T follicular helper cell (primary cell): ENCODE measurements around the gene ELP5.
"Not testable (repeated sequence)": the region's sequence is repeated elsewhere in the genome, so short reads cannot be mapped to it uniquely, and the experiment has no call there.

Source experiments
- DNase-seq: peaks from one replicate; pipeline ENCODE4 v3.0.0-alpha.2; 2020; ENCODE audit warnings: low read depth

The ELP5 gene

DNA sequence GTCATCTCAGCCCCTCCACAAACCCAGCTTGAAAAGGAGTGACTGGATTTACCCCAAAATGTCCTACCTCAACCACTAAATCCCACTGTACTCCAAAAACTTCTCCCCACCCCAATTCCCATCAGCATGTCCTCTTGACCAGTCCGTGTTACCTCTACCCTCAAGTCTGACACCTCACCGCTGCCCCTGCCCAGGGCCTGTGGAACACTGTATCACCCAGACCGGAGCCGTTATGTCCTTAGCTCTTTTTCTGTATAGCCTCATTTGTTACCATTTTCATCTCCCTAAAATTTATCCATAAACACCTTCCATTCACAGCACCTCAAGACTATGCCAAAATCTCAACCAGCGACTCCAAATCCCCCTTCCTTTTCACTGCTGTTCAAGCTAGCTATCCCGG is 15.2 kb upstream of the ELP5 start:
- no peak for DNase-seq

DNA sequence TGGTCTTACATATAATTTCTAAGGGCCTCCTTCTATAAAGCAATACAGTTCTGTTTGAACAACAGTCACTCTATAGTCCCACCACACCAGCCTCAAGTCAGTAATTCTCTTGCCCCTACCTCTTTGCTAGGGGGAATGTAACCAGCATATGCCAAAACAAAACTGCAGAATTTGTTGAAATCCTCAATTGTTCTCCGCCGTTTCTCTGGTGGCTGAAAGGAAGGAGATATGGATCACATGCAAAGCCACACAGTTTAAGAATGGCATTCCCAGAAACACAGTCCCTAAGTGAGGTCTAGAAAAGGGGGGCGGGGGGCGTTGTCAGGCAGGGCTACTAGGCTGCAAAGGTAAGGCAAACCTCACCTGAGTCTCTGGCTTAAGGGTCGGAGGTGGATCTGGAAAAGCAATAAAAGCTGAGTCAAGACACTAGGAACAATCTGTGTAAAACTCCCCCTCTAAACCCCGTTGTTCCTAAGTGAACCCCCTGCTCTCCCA is 14.7 kb upstream of the ELP5 start:
- no peak for DNase-seq

DNA sequence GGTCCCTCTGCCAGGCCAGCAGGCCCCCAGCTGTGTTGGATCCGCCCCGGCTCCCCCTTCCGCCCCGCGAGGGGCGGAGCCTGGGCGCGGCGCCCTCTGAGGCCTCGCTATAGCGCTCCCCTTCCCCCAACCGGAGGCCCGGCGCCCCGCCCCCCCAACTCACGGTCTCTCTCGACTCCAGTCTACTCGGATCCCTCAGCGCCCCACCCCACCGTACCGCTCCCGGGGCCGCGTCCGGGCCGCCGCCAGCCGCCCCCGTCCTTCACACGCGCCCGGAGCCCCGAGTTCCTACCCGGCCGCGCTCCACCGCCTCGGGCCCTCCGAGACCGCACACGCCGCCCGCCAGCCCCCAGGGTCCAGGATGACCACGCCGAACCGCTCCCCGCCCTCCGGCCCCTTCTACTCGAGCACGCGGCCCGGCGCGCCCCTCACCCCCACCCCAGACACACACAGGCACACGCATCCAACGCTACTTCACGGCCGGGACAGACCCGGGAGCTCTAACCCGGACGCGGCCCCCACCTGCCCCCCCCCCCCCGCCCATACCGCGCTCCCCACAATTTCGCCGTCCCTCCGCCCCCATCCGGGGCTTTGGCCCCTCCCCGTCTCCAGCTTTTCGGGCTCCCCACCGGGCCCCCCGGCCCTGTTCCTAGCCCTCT is 14.1 kb upstream of the ELP5 start:
- DNase-seq, result peak; percentile 66

DNA sequence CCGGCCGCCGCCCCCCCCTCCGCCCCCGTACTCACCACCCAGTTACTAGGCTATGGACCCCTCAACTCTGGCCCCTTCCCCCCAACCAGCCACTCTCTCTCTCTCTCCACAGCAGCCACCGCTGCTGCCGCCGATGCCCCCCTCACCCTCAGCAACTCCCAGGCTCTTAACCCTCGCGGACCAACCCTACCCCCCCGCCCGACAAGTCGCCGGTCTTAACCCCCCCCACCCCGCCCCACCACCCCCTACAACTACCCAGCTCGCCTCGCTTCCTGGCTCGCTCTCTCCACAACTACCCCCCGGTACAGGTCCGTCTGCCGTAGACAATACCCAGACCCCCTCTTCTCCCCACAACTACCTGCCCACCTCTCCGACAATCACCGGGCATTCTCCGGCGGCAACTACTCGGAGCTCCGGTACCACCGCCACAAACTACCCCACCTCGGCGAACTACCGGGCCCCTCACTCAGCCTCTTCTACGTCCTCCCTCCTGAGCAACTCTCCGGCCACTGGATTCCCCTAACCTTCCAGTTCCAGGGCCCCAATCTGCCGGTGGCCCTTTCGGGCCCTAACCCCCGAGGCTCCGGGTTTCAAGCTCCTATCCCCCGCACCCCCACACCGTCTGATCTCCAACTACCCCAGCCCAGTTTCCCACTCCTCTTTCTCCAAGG is 13.5 kb upstream of the ELP5 start:
- no peak for DNase-seq

DNA sequence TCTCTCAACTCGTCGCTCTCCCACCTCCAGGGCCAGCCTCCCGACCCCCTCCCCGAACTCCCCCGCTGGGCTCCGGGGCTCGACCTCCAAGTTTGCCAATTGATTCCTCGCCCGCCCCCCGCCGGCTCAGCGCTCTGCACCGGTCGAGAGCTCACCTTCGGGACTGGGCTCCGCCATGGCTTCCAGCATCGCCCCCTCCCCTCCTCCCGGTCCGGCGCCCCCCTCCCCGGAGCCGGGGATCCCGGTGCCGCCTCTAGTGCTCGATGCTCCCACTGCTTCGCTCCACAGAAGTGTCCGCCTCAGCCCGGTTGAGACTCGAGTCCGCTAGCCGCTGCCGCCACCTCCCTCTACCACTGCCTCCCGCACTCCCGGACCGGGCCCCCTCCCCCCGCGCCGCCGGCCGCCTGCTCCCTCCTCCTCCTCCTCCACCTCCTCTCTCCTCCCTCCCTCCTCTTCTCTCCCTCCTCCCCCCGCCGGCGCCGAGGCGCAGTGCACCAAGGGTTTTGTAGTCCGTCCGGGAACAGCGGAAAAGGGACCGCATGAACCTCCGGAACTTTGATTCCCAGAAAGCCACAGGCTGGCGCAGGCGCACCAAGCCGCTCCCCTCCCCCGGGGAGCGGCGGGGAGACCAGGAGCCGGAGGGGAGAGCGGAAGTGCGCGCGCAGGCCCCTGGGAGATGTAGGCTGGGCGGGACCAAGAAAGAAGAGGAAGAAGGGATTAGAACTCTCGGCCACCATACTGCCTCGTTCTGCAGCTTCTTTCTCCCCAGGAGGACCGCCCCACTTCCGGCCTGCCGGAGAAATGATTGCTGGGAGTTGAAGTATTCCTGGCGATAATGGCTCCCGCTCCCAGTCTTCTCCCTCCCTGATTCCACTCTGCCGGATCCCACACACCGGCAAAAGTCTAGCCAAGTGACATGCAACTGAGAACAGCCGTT is 12.7 kb upstream of the ELP5 start, which contains the start of gene PHF23:
Gene PHF23, minus strand, starts transcription at position 367 of the 937 bp plus-strand sequence. Its CDS starts 178 bp downstream, at position 189.
- DNase-seq, result peak; percentile 93

DNA sequence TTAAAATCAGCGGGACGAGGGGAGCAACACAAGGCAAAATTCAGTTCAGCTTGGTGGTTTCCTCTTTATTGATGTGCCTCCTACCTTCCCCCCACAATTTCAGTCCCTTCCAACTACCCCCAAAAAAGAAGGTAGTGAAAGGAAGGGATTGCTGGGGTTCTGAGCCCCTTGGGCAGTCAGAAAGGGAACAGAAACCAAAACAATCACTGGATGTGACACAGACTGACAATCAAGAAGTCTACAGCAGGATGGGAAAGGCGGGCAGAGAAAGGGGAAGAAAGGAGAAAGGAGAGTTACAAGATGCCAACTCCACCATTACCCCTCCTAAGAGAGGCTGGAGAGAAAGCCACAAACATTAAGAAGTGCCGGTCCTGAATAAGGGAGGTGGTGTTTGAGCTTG is 11.6 kb upstream of the ELP5 start:
- no peak for DNase-seq

- no peak for DNase-seq
These were observed 10.8 kb upstream of the ELP5 start for GRCh38 chr17:7241090-7241733.

DNA sequence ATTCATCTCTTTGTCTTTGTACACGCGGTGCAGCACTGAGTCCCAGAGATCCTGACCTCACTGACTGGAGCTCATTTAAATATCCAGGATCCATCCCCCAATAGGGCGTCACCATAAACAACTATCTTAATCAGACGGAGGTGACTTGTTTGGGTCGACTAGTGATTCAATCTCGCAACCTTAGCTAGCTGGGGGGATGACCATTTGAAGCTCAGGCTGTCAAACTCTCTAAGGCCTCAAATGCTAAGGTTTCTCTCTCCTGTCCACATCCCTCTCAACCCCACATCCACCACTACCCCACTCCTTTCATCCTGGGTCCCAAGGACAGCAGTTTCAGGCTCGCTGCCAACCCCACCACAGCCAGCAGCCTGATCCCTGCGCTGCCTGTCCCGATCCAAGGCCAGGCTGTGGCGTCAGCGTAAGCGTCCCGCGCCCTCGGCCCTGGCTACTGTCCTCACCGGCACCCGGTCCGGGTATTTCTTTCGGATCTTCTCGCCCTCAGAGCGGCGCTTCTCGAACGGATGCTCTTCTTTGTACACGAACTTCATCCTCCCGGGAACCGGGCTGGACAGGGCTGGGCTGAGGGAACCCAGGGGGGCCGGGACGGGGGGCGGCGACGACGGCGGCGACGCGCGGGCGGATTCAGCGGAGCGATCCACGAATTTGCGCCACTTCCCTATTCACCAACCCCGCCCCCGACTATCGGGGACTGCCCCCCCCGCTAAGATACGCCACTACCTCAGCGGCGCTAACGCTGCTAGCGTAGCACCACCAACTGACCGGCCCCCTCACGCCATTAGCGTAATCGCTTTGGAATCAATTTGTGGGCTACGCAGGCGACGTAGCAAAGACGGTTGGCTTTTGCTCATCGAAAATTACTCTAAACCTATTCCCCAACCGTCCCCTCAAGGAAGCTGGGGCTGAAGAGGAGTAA is 10.0 kb upstream of the ELP5 start, which contains the start of gene GABARAP:
Gene GABARAP, minus strand, starts transcription at position 667 of the 934 bp plus-strand sequence. Its CDS starts 119 bp downstream, at position 548.
- peak; percentile 89 for DNase-seq

- peak; percentile 91 for DNase-seq
These were observed 9.1 kb upstream of the ELP5 start for GRCh38 chr17:7242717-7243452.

GRCh38 chr17:7243453-7243729 is 8.6 kb upstream of the ELP5 start:
- no peak for DNase-seq

- DNase-seq, result not testable (repeated sequence)
These were observed 8.2 kb upstream of the ELP5 start for GRCh38 chr17:7243838-7244237.

DNA sequence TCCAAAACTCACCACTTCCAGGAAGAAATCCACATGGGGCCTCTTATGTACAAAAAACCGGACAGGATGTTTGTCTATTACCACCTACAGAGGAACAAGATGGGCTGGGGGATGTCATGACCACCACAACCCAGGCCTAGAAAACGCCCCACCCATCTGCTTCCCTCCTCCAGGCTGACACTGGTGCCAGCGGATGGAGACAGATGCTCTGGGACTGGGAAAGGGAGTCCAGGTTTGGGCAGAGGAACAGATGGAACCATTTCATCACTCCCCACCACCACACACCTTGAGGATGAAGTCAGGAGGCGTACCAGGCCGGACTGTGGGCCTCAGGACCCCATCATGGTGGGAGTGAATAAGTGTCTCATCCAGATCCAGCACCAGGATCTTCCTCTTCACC is 5.2 kb upstream of the ELP5 start:
- no peak for DNase-seq

GRCh38 chr17:7248796-7249195 is 3.2 kb upstream of the ELP5 start:
- no peak for DNase-seq

- no peak for DNase-seq
These were observed 2.8 kb upstream of the ELP5 start for GRCh38 chr17:7249214-7249613.

DNA sequence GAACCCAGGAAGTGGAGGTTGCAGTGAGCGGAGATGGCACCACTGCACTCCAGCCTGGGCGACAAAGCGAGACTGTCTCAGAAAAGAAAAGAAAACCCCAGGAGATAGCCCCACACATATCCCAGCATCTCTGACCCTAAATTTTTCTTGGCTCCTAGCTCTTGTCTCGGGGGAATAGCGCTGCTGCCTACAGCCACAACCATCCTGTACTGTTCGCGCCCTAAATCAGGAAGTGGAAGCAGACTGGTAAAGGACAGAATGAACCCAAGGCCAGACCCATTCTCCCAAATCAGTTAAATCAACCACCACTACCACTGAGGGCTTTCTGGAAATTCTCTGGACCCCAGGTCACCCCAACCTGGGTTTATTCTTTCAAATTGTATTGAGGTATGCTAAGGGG is 2.2 kb upstream of the ELP5 start:
- DNase-seq, result no peak

DNA sequence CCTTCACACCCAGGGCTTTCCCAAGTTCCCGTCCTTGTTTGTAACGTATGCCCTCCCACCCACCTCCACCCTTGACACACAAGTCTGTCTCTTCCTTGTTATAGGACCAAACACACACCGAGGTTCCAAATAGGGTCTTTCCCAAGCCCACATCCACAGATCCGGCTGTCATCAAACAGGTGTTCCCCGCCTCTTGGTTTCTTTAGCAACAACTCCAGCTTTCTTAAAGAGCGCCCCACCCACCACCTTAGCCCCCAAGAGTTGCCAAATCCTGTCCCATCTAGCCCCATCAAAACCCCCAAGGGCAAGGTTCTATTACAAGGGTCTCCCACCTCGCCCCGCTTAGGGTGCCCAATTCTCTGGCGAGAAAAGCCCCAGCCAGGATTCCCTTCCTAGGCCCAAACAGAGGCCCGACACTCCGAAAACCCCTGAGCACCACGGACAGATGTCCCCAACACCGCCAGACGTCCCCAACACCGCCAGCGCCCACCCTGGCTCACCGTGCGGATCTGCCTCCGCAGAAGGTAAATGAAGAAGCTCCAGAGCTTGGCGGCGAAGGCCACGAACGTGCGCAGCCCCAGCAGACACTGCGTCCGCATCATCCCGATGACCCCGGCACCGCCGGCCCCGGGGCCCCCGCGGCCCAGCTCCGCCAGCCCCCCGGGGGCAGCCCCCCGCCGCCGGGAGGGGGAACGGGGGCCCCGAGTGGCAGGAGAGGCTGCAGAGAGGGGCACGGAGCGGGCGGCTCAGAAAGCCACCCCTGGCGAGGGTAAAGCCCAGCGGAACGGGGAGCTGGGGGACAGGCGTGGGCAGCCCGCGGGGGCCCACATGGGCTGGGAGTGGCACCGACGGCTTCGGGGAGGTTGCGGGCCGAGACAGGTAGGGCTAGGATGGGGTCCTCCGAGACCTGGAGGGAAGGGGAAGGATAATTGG is 1.1 kb upstream of the ELP5 start:
- DNase-seq, result no peak

GRCh38 chr17:7251661-7252175 is 297 bp upstream of the ELP5 start, which contains the start of gene CTDNEP1:
TSS of gene CTDNEP1 (minus strand) at chr17:7251734. CDS start at chr17:7251296, 438 bp downstream.
- DNase-seq, result peak; percentile 99

DNA sequence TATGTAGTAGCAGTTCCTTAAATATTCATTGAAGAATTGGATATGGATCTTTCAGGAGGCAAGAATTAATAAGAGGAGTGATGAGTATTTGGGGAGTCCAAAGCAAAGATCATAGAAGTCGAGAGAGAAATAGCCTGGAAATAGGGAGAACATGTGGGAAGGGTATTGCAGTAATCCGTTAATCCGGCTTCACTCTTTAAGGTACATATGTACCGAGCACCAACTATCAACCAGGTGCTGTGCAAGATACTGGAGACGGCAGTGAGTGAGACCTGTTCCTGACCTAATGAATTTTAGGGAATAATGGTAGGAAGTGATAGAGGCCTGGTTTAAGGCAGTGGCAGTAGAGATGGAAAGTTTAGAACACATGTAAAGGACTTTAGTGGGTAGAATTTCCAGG is 1.1 kb downstream of the ELP5 start:
- DNase-seq, result no peak

GRCh38 chr17:7254511-7254910 is 2.5 kb downstream of the ELP5 start:
- no peak for DNase-seq
